ENCODE measurements around the gene NOXO1. TPM values are rescaled to one million over a fixed set of nuclear protein-coding genes. Genes with fewer than 3 reads are reported as not detected.

NOXO1 gene
- polyA plus RNA-seq, 1 of the 3 experiments (the other 2 are of a cell fraction) = 0.21 TPM

DNA sequence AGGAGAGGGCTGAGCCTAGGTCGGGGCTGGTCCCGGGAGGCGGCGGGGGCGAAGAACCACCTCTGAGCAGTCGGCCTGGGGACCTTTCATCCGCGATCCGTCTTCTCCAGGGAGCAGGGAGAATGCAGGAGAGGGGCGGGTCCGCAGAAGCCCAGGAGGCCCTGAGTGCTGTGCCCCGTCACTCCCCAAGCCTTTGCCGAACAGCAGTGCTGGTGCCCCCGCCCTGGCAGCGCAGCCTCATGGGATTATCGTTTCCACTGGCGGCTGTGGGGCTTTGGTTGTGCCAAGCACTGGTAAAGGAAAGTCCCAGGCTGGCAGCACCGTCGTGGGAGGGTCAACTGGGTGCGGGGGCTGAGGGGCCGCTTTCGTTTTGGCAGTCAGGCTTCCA is 8.8 kb downstream of the NOXO1 start:
- WGBS (ENCODE audit: low lambda C conversion rate) = 1% methylated on average over 16 of the region's 22 CpGs
- H2AFZ ChIP-seq (ENCODE audit: low read depth) = no peak overlapping the region
- H3K4me2 ChIP-seq = peak overlapping the region; percentile 87
- TF ChIP-seq, protein P1, sequence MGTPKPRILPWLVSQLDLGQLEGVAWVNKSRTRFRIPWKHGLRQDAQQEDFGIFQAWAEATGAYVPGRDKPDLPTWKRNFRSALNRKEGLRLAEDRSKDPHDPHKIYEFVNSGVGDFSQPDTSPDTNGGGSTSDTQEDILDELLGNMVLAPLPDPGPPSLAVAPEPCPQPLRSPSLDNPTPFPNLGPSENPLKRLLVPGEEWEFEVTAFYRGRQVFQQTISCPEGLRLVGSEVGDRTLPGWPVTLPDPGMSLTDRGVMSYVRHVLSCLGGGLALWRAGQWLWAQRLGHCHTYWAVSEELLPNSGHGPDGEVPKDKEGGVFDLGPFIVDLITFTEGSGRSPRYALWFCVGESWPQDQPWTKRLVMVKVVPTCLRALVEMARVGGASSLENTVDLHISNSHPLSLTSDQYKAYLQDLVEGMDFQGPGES (IDR thresholded peaks at IDR 0.05; ENCODE audit: low read depth, low read length) = no peak
- TF ChIP-seq, protein P2, sequence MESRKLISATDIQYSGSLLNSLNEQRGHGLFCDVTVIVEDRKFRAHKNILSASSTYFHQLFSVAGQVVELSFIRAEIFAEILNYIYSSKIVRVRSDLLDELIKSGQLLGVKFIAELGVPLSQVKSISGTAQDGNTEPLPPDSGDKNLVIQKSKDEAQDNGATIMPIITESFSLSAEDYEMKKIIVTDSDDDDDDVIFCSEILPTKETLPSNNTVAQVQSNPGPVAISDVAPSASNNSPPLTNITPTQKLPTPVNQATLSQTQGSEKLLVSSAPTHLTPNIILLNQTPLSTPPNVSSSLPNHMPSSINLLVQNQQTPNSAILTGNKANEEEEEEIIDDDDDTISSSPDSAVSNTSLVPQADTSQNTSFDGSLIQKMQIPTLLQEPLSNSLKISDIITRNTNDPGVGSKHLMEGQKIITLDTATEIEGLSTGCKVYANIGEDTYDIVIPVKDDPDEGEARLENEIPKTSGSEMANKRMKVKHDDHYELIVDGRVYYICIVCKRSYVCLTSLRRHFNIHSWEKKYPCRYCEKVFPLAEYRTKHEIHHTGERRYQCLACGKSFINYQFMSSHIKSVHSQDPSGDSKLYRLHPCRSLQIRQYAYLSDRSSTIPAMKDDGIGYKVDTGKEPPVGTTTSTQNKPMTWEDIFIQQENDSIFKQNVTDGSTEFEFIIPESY (IDR thresholded peaks at IDR 0.05; ENCODE audit: borderline replicate concordance, low read depth) = no peak
- no peak for TF ChIP-seq RCOR1 (IDR thresholded peaks at IDR 0.05; ENCODE audit: low read length)
- no peak for TF ChIP-seq TAF1 (IDR thresholded peaks at IDR 0.05; ENCODE audit: borderline replicate concordance, low read depth, low read length)
- TF ChIP-seq, protein P3, sequence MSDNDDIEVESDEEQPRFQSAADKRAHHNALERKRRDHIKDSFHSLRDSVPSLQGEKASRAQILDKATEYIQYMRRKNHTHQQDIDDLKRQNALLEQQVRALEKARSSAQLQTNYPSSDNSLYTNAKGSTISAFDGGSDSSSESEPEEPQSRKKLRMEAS (IDR thresholded peaks at IDR 0.05; ENCODE audit: low read depth) = no peak
- TF ChIP-seq JUND (IDR thresholded peaks at IDR 0.05) = no peak
- TF ChIP-seq RAD21 (IDR thresholded peaks at IDR 0.05; ENCODE audit: low read length) = no peak
- no peak for TF ChIP-seq USF1 (IDR thresholded peaks at IDR 0.05; ENCODE audit: borderline replicate concordance, low read depth)
- TF ChIP-seq, protein P4, sequence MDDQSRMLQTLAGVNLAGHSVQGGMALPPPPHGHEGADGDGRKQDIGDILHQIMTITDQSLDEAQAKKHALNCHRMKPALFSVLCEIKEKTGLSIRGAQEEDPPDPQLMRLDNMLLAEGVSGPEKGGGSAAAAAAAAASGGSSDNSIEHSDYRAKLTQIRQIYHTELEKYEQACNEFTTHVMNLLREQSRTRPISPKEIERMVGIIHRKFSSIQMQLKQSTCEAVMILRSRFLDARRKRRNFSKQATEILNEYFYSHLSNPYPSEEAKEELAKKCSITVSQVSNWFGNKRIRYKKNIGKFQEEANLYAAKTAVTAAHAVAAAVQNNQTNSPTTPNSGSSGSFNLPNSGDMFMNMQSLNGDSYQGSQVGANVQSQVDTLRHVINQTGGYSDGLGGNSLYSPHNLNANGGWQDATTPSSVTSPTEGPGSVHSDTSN (IDR thresholded peaks at IDR 0.05) = no peak
- no peak for TF ChIP-seq MXI1 (IDR thresholded peaks at IDR 0.05; ENCODE audit: low read depth, low read length)
- no peak for TF ChIP-seq NFIC (IDR thresholded peaks at IDR 0.05; ENCODE audit: borderline replicate concordance)
- TF ChIP-seq TEAD4 (IDR thresholded peaks at IDR 0.05; ENCODE audit: borderline replicate concordance, insufficient read depth) = no peak
- no peak for TF ChIP-seq NRF1 (IDR thresholded peaks at IDR 0.05; ENCODE audit: low read depth, low read length)
- peak overlapping the region; percentile 75 to 88 for H3K4me3 ChIP-seq (ENCODE audit: low read depth in 2 of 2, low read length in 1 of 2)
- H3K9ac ChIP-seq = peak overlapping the region; percentile 93
- peak overlapping the region in 1 of 2 experiments; percentile 93; a peak in 2 of 4 replicates for H3K27ac ChIP-seq (ENCODE audit: low read depth in 2 of 2, low read length in 1 of 2)
- DNase-seq = peak; percentile 58
- H3K79me2 ChIP-seq (ENCODE audit: insufficient read depth) = peaks cover 29% of the 10 kb centered on the region
- peaks cover 4% of the 10 kb centered on the region for H3F3A ChIP-seq (replicated peaks; ENCODE audit: insufficient read depth)
- peaks cover 0 to 9% of the 10 kb centered on the region in 2 experiments; a peak in 1 of 4 replicates for H3K4me1 ChIP-seq (ENCODE audit: control insufficient read depth in 1 of 2, insufficient read depth in 2 of 2, low read depth in 1 of 2, low read length in 1 of 2)
- CTCF ChIA-PET = interaction anchor here (1.2 to 3.7 kb wide), 4 partner anchors 11 to 181 kb away, joined by 3 to 19 read pairs (median 9); partner anchors contain the start of gene GFER
- no peaks in the 10 kb centered on the region for H4K20me1 ChIP-seq (ENCODE audit: insufficient read depth)
- H3K9me3 ChIP-seq = no peaks in the 10 kb centered on the region
- POLR2A ChIA-PET = interaction anchor here (1.0 to 1.3 kb wide), 3 partner anchors 12 to 200 kb away, joined by 4 to 8 read pairs (median 5); partner anchors contain the start of genes EME2, GFER and MRPS34
- no peaks in the 10 kb centered on the region for H3K9me2 ChIP-seq
- H3K27me3 ChIP-seq (ENCODE audit: insufficient read depth) = no peaks in the 10 kb centered on the region
- H3K36me3 ChIP-seq (replicated peaks in 1 of 2; ENCODE audit: control insufficient read depth in 1 of 2, insufficient read depth in 2 of 2, low read length in 1 of 2) = peaks cover 7 to 35% of the 10 kb centered on the region in 2 experiments
